Measurements from ENCODE around the gene RPL10. TPM values are rescaled to one million over a fixed set of nuclear protein-coding genes. Genes with fewer than 3 reads are reported as not detected.

The RPL10 gene
- total and polyA plus RNA-seq, 2 of the 13 experiments (the other 11 are each of a cell fraction or from before 2014, with no cell fraction given), result 2,381 to 4,713 TPM

DNA sequence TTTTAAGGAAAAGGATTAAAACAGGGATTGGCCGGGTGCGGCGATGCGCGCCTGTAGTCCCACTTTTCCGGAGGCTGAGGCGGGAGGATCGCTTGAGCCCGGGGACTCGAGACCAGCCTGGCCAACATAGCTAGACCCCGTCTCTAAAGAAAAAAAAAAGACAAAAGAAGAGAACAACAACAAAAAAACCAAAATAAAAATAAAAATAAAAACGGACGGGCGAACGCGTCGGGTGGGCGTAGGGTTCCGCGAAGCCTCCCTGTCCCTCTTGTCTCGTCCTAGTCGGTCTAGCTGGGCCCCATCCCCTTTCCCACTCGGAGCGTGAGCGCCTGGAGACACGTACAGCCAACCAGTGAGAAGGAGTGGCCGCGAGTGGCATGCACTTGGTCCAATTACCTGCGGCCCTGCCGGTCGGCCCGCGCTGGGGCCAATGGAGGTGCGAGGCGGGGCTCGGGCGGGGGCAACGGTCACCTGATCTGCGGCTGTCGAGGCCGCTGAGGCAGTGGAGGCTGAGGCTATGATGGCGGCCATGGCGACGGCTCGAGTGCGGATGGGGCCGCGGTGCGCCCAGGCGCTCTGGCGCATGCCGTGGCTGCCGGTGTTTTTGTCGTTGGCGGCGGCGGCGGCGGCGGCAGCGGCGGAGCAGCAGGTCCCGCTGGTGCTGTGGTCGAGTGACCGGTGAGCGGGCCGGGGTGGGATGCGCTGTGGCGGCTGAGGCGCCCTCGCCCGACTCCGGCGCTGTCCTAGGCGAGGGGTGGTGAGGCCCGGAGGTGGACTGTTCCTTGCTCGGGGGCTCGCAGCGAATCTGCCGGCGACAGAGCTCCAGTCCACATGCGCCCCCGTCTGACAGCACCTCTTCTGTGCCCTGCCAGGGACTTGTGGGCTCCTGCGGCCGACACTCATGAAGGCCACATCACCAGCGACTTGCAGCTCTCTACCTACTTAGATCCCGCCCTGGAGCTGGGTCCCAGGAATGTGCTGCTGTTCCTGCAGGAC is 30.3 kb downstream of the RPL10 start, which contains the start of gene ATP6AP1 (continued):
- TF ChIP-seq ZZZ3 (CRISPR knock-in tag; IDR thresholded peaks at IDR 0.05; ENCODE audit: borderline replicate concordance) (no peak), ZNF33B (CRISPR knock-in tag; IDR thresholded peaks at IDR 0.05) (0 out of 2 replicates have a peak, but pooled peaks have one; percentile 65), TFE3 (CRISPR knock-in tag; IDR thresholded peaks at IDR 0.05) (peak; percentile 77; the same call in 1 of the 2 replicates), MED1 (CRISPR knock-in tag; IDR thresholded peaks at IDR 0.05) (peak; percentile 44; the same call in 1 of the 2 replicates), NCOA5 (CRISPR knock-in tag; IDR thresholded peaks at IDR 0.05) (no peak), SALL2 (CRISPR knock-in tag; IDR thresholded peaks at IDR 0.05) (no peak), ZNF253 (CRISPR knock-in tag; IDR thresholded peaks at IDR 0.05; ENCODE audit: borderline replicate concordance) (no peak), NFAT5 (CRISPR knock-in tag; IDR thresholded peaks at IDR 0.05) (no peak), SPEN (CRISPR knock-in tag; IDR thresholded peaks at IDR 0.05; ENCODE audit: low read depth) (peak; percentile 65; the same call in 1 of the 2 replicates), BCL6 (CRISPR knock-in tag; IDR thresholded peaks at IDR 0.05) (no peak), NR2F6 (IDR thresholded peaks at IDR 0.05) (no peak), NR2F6 (CRISPR knock-in tag; IDR thresholded peaks at IDR 0.05) (no peak), ZFAT (CRISPR knock-in tag; conservative IDR thresholded peaks at IDR 0.05) (0 out of 2 replicates have a peak, but pooled peaks have one; percentile 63), NFE2L2 (IDR thresholded peaks at IDR 0.05; ENCODE audit: low read length) (no peak), KMT2B (CRISPR knock-in tag; IDR thresholded peaks at IDR 0.05) (0 out of 2 replicates have a peak, but pooled peaks have one; percentile 35), HDAC1 (CRISPR knock-in tag; IDR thresholded peaks at IDR 0.05) (peak; percentile 76)
- TF ChIP-seq, protein P1, sequence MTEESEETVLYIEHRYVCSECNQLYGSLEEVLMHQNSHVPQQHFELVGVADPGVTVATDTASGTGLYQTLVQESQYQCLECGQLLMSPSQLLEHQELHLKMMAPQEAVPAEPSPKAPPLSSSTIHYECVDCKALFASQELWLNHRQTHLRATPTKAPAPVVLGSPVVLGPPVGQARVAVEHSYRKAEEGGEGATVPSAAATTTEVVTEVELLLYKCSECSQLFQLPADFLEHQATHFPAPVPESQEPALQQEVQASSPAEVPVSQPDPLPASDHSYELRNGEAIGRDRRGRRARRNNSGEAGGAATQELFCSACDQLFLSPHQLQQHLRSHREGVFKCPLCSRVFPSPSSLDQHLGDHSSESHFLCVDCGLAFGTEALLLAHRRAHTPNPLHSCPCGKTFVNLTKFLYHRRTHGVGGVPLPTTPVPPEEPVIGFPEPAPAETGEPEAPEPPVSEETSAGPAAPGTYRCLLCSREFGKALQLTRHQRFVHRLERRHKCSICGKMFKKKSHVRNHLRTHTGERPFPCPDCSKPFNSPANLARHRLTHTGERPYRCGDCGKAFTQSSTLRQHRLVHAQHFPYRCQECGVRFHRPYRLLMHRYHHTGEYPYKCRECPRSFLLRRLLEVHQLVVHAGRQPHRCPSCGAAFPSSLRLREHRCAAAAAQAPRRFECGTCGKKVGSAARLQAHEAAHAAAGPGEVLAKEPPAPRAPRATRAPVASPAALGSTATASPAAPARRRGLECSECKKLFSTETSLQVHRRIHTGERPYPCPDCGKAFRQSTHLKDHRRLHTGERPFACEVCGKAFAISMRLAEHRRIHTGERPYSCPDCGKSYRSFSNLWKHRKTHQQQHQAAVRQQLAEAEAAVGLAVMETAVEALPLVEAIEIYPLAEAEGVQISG (CRISPR knock-in tag; IDR thresholded peaks at IDR 0.05), result 0 out of 2 replicates have a peak, but pooled peaks have one; percentile 38
- TF ChIP-seq, protein P2, sequence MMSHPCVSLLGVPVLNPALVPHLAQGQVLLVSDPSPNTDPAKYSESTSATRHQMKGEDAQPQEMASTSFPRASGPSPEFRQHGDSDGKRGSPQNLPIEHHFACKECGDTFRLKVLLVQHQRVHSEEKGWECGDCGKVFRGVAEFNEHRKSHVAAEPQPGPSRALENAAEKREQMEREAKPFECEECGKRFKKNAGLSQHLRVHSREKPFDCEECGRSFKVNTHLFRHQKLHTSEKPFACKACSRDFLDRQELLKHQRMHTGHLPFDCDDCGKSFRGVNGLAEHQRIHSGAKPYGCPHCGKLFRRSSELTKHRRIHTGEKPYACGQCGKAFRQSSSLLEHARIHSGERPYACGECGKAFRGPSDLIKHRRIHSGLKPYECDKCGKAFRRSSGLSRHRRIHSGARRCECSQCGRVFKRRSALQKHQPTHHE (CRISPR knock-in tag; IDR thresholded peaks at IDR 0.05; ENCODE audit: borderline replicate concordance), result 0 out of 2 replicates have a peak, but pooled peaks have one; percentile 46

All from HepG2 (cell line).